Measurements from ENCODE around the gene XRN2.
"Not testable (repeated sequence)": the region's sequence is repeated elsewhere in the genome, so short reads cannot be mapped to it uniquely, and the experiment has no call there.

The XRN2 gene

GRCh38 chr20:21352703-21353102, 49.6 kb downstream of the XRN2 start:
- DNase-seq: no peak

GRCh38 chr20:21353236-21353635, 50.1 kb downstream of the XRN2 start:
- DNase-seq: no peak

- no peak for DNase-seq
Observed at GRCh38 chr20:21355981-21356380, 52.9 kb downstream of the XRN2 start.

- no peak for DNase-seq
Observed at GRCh38 chr20:21356386-21356785, 53.3 kb downstream of the XRN2 start.

- DNase-seq: no peak
Observed at GRCh38 chr20:21357844-21358243, 54.7 kb downstream of the XRN2 start.

GRCh38 chr20:21358737-21359136, 55.6 kb downstream of the XRN2 start:
- DNase-seq: no peak

GRCh38 chr20:21360705-21361104, 57.6 kb downstream of the XRN2 start:
- no peak for DNase-seq

GRCh38 chr20:21361266-21361665, 58.1 kb downstream of the XRN2 start:
- no peak for DNase-seq

GRCh38 chr20:21364413-21364812, 61.3 kb downstream of the XRN2 start:
- no peak for DNase-seq

GRCh38 chr20:21365771-21366170, 62.6 kb downstream of the XRN2 start:
- no peak for DNase-seq

GRCh38 chr20:21366273-21366672, 63.1 kb downstream of the XRN2 start:
- DNase-seq: not testable (repeated sequence)

- no peak for DNase-seq
Observed at GRCh38 chr20:21368791-21369190, 65.7 kb downstream of the XRN2 start.

GRCh38 chr20:21371193-21371592, 68.1 kb downstream of the XRN2 start:
- peak; percentile 29 for DNase-seq

- DNase-seq: no peak
Observed at GRCh38 chr20:21372016-21372415, 68.9 kb downstream of the XRN2 start.

GRCh38 chr20:21373436-21373835, 70.3 kb downstream of the XRN2 start:
- DNase-seq: no peak

GRCh38 chr20:21376626-21377025, 73.5 kb downstream of the XRN2 start:
- DNase-seq: no peak

- no peak for DNase-seq
Observed at GRCh38 chr20:21377701-21378100, 74.6 kb downstream of the XRN2 start.

- DNase-seq: no peak
Observed at GRCh38 chr20:21378259-21378658, 75.1 kb downstream of the XRN2 start.

GRCh38 chr20:21380711-21381110, 77.6 kb downstream of the XRN2 start:
- no peak for DNase-seq

- DNase-seq: no peak
Observed at GRCh38 chr20:21381619-21382018, 78.5 kb downstream of the XRN2 start.

- no peak for DNase-seq
Observed at GRCh38 chr20:21384308-21384892, 81.3 kb downstream of the XRN2 start.

- DNase-seq: no peak
Observed at GRCh38 chr20:21386111-21386510, 83.0 kb downstream of the XRN2 start.

- no peak for DNase-seq
Observed at GRCh38 chr20:21387528-21387927, 84.4 kb downstream of the XRN2 start.

GRCh38 chr20:21388566-21388965, 85.4 kb downstream of the XRN2 start:
- no peak for DNase-seq

GRCh38 chr20:21389368-21389767, 86.2 kb downstream of the XRN2 start:
- no peak for DNase-seq

- DNase-seq: peak; percentile 27
Observed at GRCh38 chr20:21390768-21391167, 87.6 kb downstream of the XRN2 start.

Data from eye (tissue), 1 donor.